Liver (tissue), 9 donors: Measurements from ENCODE around the gene RER1. TPM values are rescaled to one million over a fixed set of nuclear protein-coding genes. Genes with fewer than 3 reads are reported as not detected.

ENCODE experiments used
- DNase-seq: peaks from one replicate; pipeline ENCODE4 v3.0.0-alpha.2; 2017; ENCODE audit warnings: low spot score
- H3K27ac ChIP-seq, 2 donors: one replicate each; pipeline ENCODE4 v1.7.0; 2013; ENCODE audit warnings: inconsistent platforms in 2 of 2, low read length in 2 of 2, control low read depth in 1 of 2, low read depth in 1 of 2, mild to moderate bottlenecking in 1 of 2
- H3K27me3 ChIP-seq, 4 donors: one replicate each; pipeline versions ENCODE4 v1.6.1 to v1.7.0; 2013; ENCODE audit warnings: low read length in 3 of 4, inconsistent platforms in 1 of 4, mild to moderate bottlenecking in 1 of 4, moderate library complexity in 1 of 4; ENCODE audit not compliant: control insufficient read depth in 4 of 4, insufficient read depth in 4 of 4
- H3K36me3 ChIP-seq, 4 donors: one replicate each; pipeline versions ENCODE4 v1.6.1 to v1.7.0; 2013; ENCODE audit warnings: low read length in 3 of 4, mild to moderate bottlenecking in 3 of 4, low read depth in 1 of 4, moderate library complexity in 1 of 4; ENCODE audit not compliant: control insufficient read depth in 4 of 4, insufficient read depth in 3 of 4
- H3K4me1 ChIP-seq, 4 donors: one replicate each; pipeline versions ENCODE4 v1.6.1 to v1.7.0; 2013; ENCODE audit warnings: low read length in 3 of 4, mild to moderate bottlenecking in 3 of 4, moderate library complexity in 1 of 4; ENCODE audit not compliant: control insufficient read depth in 4 of 4, insufficient read depth in 4 of 4
- H3K4me3 ChIP-seq, 3 donors: one replicate each; pipeline versions ENCODE4 v1.6.1 to v1.7.0; 2013; ENCODE audit warnings: low read length in 3 of 3, control low read depth in 1 of 3, low read depth in 1 of 3, mild to moderate bottlenecking in 1 of 3
- H3K9ac ChIP-seq, 2 donors: one replicate each; pipeline ENCODE4 v1.7.0; 2013; ENCODE audit warnings: low read length in 2 of 2, mild to moderate bottlenecking in 2 of 2, moderate library complexity in 2 of 2, control low read depth in 1 of 2, low read depth in 1 of 2
- H3K9me3 ChIP-seq, 4 donors: one replicate each; pipeline versions ENCODE4 v1.6.1 to v1.7.0; 2013; ENCODE audit warnings: low read length in 3 of 4; ENCODE audit not compliant: control insufficient read depth in 4 of 4
- CTCF ChIP-seq: fragments of 150-350 bp; IDR thresholded peaks from 2 replicates; pipeline ENCODE4 v1.5.1; 2017; ENCODE audit warnings: improper control_type of control experiment, low read depth, low read length; ENCODE audit not compliant: missing input control
- EGR1 ChIP-seq, 2 donors: IDR thresholded peaks; 2 replicates each; pipeline ENCODE4 v1.6.1; 2016 to 2018; ENCODE audit warnings: antibody characterized with exemption in 2 of 2, low read depth in 2 of 2
- FOXA1 ChIP-seq: IDR thresholded peaks from 2 replicates; pipeline ENCODE4 v1.6.1; 2016; ENCODE audit warnings: antibody characterized with exemption
- FOXA2 ChIP-seq: IDR thresholded peaks from 2 replicates; pipeline ENCODE4 v1.6.1; 2016; ENCODE audit warnings: antibody characterized with exemption
- HNF4A ChIP-seq, 2 donors: conservative IDR thresholded peaks; 2 replicates each; pipeline ENCODE4 v1.6.1; 2016; ENCODE audit warnings: antibody characterized with exemption in 2 of 2, mild to moderate bottlenecking in 2 of 2
- JUND ChIP-seq, 2 donors: IDR thresholded peaks; 2 replicates each; pipeline ENCODE4 v1.6.1; 2016; ENCODE audit warnings: antibody characterized with exemption in 2 of 2
- NR2F2 ChIP-seq: IDR thresholded peaks from 2 replicates; pipeline ENCODE4 v1.6.1; 2016; ENCODE audit warnings: antibody characterized with exemption
- RAD21 ChIP-seq, 2 donors: IDR thresholded peaks; 2 replicates each; pipeline ENCODE4 v1.6.1; 2016; ENCODE audit warnings: antibody characterized with exemption in 2 of 2, mild to moderate bottlenecking in 2 of 2
- RXRA ChIP-seq, 2 donors: IDR thresholded peaks; 2 replicates each; pipeline ENCODE4 v1.6.1; 2017 to 2018; ENCODE audit warnings: antibody characterized with exemption in 2 of 2, mild to moderate bottlenecking in 1 of 2
- SP1 ChIP-seq: IDR thresholded peaks from 2 replicates; pipeline ENCODE4 v1.6.1; 2018; ENCODE audit warnings: antibody characterized with exemption, mild to moderate bottlenecking
- YY1 ChIP-seq: IDR thresholded peaks from 2 replicates; pipeline ENCODE4 v1.6.1; 2016; ENCODE audit warnings: antibody characterized with exemption, mild to moderate bottlenecking
- WGBS: extraction: QIAGEN DNeasy Blood & Tissue Kit; methylation state at CpG from one replicate; pipeline ENCODE4 v1.1.7; 2013; 5-methylcytosine and 5-hydroxymethylcytosine counted together
- polyA plus RNA-seq, 2 donors: library from polyadenylated mRNA; stranded (reverse) in 1 of 2; unstranded in 1 of 2; fragments of 200-250 nt in 1 of 2; fragments of >200 nt in 1 of 2; fragmentation: Nextera tagmentation in 1 of 2; extraction: Ambion mirVana in 1 of 2; gene quantifications; one replicate each; pipeline versions ENCODE4 v1.2.1 to v1.2.3, GENCODE V29; 2013 to 2015
- total RNA-seq, 2 donors: library from RNA; depleted of rRNA; stranded (reverse); fragments of >200 nt; gene quantifications; one replicate each; pipeline ENCODE4 v1.2.3, GENCODE V29; 2014
- TF ChIP-seq, protein P1 (sequence below): IDR thresholded peaks from 2 replicates; pipeline ENCODE4 v1.6.1; 2016; ENCODE audit warnings: antibody characterized with exemption
- TF ChIP-seq, protein P2 (sequence below): IDR thresholded peaks from 2 replicates; pipeline ENCODE4 v1.6.1; 2016; ENCODE audit warnings: antibody characterized with exemption, mild to moderate bottlenecking
- TF ChIP-seq, protein P3 (sequence below): IDR thresholded peaks from 2 replicates; pipeline ENCODE4 v1.6.1; 2016; ENCODE audit warnings: antibody characterized with exemption
- TF ChIP-seq, protein P4 (sequence below): IDR thresholded peaks from 2 replicates; pipeline ENCODE4 v1.6.1; 2016; ENCODE audit warnings: antibody characterized with exemption
- donor health status: healthy.
- donor health status: healthy.
- donor health status: healthy.
- donor health status: healthy.
- donor health status: healthy.

The RER1 gene
- total and polyA plus RNA-seq, 4 donors: 43.5 to 142 (median 89.7) TPM

DNA sequence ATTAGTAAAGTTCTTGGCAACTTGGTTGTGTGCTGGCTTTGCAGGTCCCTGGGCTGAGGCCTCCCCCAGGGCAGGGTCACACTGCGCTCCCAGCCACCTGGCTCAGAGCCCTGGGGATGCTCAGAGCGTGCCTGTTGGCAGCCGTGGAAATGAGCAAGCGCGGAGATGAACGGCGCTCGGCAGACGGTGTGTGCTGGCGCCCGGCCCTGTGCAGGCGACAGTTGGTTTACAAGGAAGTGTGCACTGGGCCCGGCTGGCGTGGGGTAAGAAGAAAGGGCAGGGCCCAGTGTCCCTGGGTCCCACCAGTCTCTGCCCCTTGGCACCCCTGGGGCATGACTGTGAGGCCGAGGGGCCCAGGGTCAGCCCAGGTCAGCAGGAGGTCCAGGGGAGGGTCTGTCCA, 46.4 kb downstream of the RER1 start:
- Histone ChIP-seq H3K4me3 (no peak overlapping the region), H3K36me3 (no peaks in the 10 kb centered on the region), H3K9me3 (no peaks in the 10 kb centered on the region), H3K9ac (no peak overlapping the region), H3K27ac (no peak overlapping the region), H3K4me1 (peaks cover 0 to under 1% (median 0%) of the 10 kb centered on the region in 4 donors), H3K27me3 (peaks cover 0 to 4% (median 2%) of the 10 kb centered on the region in 4 donors)
- TF ChIP-seq JUND (IDR thresholded peaks at IDR 0.05): no peak
- TF ChIP-seq, protein P1, sequence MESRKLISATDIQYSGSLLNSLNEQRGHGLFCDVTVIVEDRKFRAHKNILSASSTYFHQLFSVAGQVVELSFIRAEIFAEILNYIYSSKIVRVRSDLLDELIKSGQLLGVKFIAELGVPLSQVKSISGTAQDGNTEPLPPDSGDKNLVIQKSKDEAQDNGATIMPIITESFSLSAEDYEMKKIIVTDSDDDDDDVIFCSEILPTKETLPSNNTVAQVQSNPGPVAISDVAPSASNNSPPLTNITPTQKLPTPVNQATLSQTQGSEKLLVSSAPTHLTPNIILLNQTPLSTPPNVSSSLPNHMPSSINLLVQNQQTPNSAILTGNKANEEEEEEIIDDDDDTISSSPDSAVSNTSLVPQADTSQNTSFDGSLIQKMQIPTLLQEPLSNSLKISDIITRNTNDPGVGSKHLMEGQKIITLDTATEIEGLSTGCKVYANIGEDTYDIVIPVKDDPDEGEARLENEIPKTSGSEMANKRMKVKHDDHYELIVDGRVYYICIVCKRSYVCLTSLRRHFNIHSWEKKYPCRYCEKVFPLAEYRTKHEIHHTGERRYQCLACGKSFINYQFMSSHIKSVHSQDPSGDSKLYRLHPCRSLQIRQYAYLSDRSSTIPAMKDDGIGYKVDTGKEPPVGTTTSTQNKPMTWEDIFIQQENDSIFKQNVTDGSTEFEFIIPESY: no peak
- TF ChIP-seq, protein P2, sequence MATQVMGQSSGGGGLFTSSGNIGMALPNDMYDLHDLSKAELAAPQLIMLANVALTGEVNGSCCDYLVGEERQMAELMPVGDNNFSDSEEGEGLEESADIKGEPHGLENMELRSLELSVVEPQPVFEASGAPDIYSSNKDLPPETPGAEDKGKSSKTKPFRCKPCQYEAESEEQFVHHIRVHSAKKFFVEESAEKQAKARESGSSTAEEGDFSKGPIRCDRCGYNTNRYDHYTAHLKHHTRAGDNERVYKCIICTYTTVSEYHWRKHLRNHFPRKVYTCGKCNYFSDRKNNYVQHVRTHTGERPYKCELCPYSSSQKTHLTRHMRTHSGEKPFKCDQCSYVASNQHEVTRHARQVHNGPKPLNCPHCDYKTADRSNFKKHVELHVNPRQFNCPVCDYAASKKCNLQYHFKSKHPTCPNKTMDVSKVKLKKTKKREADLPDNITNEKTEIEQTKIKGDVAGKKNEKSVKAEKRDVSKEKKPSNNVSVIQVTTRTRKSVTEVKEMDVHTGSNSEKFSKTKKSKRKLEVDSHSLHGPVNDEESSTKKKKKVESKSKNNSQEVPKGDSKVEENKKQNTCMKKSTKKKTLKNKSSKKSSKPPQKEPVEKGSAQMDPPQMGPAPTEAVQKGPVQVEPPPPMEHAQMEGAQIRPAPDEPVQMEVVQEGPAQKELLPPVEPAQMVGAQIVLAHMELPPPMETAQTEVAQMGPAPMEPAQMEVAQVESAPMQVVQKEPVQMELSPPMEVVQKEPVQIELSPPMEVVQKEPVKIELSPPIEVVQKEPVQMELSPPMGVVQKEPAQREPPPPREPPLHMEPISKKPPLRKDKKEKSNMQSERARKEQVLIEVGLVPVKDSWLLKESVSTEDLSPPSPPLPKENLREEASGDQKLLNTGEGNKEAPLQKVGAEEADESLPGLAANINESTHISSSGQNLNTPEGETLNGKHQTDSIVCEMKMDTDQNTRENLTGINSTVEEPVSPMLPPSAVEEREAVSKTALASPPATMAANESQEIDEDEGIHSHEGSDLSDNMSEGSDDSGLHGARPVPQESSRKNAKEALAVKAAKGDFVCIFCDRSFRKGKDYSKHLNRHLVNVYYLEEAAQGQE: no peak
- TF ChIP-seq RAD21 (IDR thresholded peaks at IDR 0.05): no peak
- no peak for TF ChIP-seq EGR1 (IDR thresholded peaks at IDR 0.05; ENCODE audit: low read depth in 2 of 2)
- no peak for TF ChIP-seq YY1
- no peak for TF ChIP-seq NR2F2
- no peak for TF ChIP-seq FOXA1
- WGBS: 69% methylated on average over 15 of the region's 15 CpGs
- no peak for DNase-seq

DNA sequence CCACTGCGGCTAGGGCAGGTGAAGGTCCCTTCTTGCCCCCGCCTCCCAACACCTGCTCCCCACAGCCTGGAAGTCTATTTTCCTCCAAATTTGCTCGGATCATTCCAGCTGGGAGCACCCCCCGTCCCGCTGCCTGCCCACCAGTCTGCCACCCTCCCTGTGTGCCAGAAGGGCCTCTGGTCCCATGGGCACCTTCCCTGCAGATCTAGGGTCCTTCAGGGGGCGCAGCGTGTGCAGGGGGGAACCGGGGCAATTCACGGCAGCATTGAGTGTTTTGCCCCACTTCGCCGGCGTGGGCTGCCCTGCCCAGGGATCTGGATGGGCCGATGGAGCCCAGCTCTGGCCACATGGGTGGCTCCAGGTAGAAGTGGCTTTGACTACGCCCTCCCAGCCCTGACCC, 47.0 kb downstream of the RER1 start:
- 87% methylated on average over 14 of the region's 14 CpGs for WGBS
- Histone ChIP-seq H3K27me3 (peaks cover 0 to 4% (median 2%) of the 10 kb centered on the region in 4 donors), H3K27ac (no peak overlapping the region), H3K9ac (no peak overlapping the region), H3K4me3 (no peak overlapping the region), H3K9me3 (no peaks in the 10 kb centered on the region), H3K36me3 (no peaks in the 10 kb centered on the region), H3K4me1 (peaks cover 0 to 2% (median 0%) of the 10 kb centered on the region in 4 donors)
- DNase-seq: no peak
- no peak for TF ChIP-seq YY1
- no peak for TF ChIP-seq HNF4A (conservative IDR thresholded peaks at IDR 0.05)
- TF ChIP-seq NR2F2: no peak
- TF ChIP-seq, protein P2: no peak
- TF ChIP-seq RAD21 (IDR thresholded peaks at IDR 0.05): no peak
- TF ChIP-seq, protein P3, sequence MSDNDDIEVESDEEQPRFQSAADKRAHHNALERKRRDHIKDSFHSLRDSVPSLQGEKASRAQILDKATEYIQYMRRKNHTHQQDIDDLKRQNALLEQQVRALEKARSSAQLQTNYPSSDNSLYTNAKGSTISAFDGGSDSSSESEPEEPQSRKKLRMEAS: no peak
- TF ChIP-seq, protein P4, sequence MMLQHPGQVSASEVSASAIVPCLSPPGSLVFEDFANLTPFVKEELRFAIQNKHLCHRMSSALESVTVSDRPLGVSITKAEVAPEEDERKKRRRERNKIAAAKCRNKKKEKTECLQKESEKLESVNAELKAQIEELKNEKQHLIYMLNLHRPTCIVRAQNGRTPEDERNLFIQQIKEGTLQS: no peak
- TF ChIP-seq FOXA2: no peak
- no peak for TF ChIP-seq RXRA (IDR thresholded peaks at IDR 0.05)
- TF ChIP-seq SP1: no peak
- no peak for TF ChIP-seq FOXA1
- no peak for TF ChIP-seq CTCF
- TF ChIP-seq EGR1 (IDR thresholded peaks at IDR 0.05; ENCODE audit: low read depth in 2 of 2): no peak
